OCI-LY7 (cell line): ENCODE results near the gene RRBP1.

Source experiments
- CTCF ChIP-seq: fragments of 200-600 bp; sonication (generic); conservative IDR thresholded peaks from 2 replicates; pipeline ENCODE4 v1.5.1; 2014; ENCODE audit warnings: mild to moderate bottlenecking, antibody characterized with exemption, low read length, moderate library complexity, mixed read lengths
- EZH2phosphoT487 ChIP-seq: fragments of 200-600 bp; sonication (generic); IDR thresholded peaks from 2 replicates; pipeline ENCODE4 v1.6.1; 2018; ENCODE audit warnings: low read depth, borderline replicate concordance, mild to moderate bottlenecking, mixed run types, antibody characterized with exemption, low read length, moderate library complexity, mixed read lengths

GRCh38 chr20:17662333-17663039, 19.6 kb downstream of the RRBP1 start:
- TF ChIP-seq CTCF (no peak), EZH2phosphoT487 (no peak)
